Immature natural killer cell (primary cell): ENCODE results near the gene RGS9. TPM values are rescaled to one million over a fixed set of nuclear protein-coding genes. Genes with fewer than 3 reads are reported as not detected.

ENCODE experiments used
- DNase-seq, 3 donors: peaks; one replicate each; pipeline ENCODE4 v3.0.0; 2022; ENCODE audit warnings: mixed read lengths in 1 of 3
- H3K27ac Mint-ChIP-seq, 6 donors: one replicate each; pipeline ENCODE4 v1.8.0; 2020; ENCODE audit warnings: mixed read lengths in 6 of 6, mild to moderate bottlenecking in 5 of 6, inconsistent platforms in 4 of 6, moderate library complexity in 3 of 6
- H3K27me3 Mint-ChIP-seq, 3 donors: one replicate each; pipeline ENCODE4 v1.8.0; 2020 to 2021; ENCODE audit warnings: low read depth in 3 of 3, mild to moderate bottlenecking in 3 of 3, mixed read lengths in 3 of 3, moderate library complexity in 3 of 3, inconsistent platforms in 1 of 3
- H3K36me3 Mint-ChIP-seq, 3 donors: one replicate each; pipeline ENCODE4 v1.8.0; 2020; ENCODE audit warnings: mixed read lengths in 3 of 3, inconsistent platforms in 2 of 3, mild to moderate bottlenecking in 2 of 3
- H3K4me1 Mint-ChIP-seq, 2 donors: one replicate each; pipeline ENCODE4 v1.8.0; 2020; ENCODE audit warnings: inconsistent platforms in 2 of 2, mild to moderate bottlenecking in 2 of 2, mixed read lengths in 2 of 2, moderate library complexity in 1 of 2
- H3K4me3 Mint-ChIP-seq, 5 donors: one replicate each; pipeline ENCODE4 v1.8.0; 2020; ENCODE audit warnings: mild to moderate bottlenecking in 5 of 5, mixed read lengths in 5 of 5, inconsistent platforms in 3 of 5, moderate library complexity in 3 of 5
- H3K9me3 Mint-ChIP-seq, 6 donors: one replicate each; pipeline ENCODE4 v1.8.0; 2020; ENCODE audit warnings: mild to moderate bottlenecking in 6 of 6, mixed read lengths in 6 of 6, inconsistent platforms in 4 of 6, moderate library complexity in 3 of 6
- polyA plus RNA-seq, 3 donors: library from polyadenylated mRNA; unstranded; fragments of 300-500 nt; fragmentation: Illumina TruSeq; gene quantifications; one replicate each; pipeline ENCODE4 v1.2.3, GENCODE V29; 2021

Gene RGS9
- polyA plus RNA-seq, 3 donors from 2014 or later = 16.9 to 30.3 (median 17.5) TPM

DNA sequence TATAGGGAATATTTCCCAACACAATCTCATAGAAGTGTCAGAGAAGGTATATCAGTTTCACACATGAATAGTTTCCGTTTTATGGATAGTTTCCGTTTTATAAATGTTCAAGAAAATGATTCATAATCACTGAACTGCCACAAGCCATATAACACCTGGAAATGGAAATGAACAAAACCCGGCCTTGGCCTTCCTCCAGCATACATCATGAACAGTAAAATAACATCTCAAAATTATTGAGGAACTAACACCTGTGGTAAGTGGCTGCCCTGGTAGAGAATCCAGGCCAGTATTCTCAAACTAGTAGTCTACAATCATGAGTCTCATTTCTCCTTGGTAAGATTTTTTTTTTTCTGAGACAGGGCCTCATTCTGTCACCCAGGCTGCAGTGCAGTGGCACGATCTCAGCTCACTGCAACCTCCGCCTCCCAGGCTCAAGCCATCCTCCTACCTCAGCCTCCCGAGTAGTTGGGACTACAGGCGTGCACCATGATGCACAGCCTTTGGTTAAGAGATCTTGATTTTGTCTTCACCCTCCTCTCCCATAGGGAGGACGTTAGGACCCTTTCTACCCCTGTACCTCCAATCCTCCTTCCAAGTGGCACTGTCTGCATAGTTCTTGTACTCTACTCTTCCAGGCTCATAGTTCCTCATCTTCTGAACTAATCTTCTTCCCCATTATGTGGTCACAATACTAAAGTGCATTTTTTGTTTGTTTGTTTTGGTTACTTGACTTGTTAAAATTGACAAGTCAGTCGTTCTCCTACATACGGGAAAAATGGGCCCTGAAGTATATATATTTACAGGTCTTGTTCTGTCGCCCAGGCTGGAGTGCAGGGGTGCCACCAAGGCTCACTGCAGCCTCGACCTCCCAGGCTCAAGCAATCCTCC lies 15.0 kb upstream of the RGS9 start:
- no peaks in the 10 kb centered on the region for H3K9me3 Mint-ChIP-seq
- no peak for DNase-seq
- H3K4me3 Mint-ChIP-seq = peak overlapping the region; percentile 88 to 97 (median 94)
- H3K27ac Mint-ChIP-seq = peak overlapping the region; percentile 70 to 99 (median 84)
- no peaks in the 10 kb centered on the region for H3K36me3 Mint-ChIP-seq
- H3K27me3 Mint-ChIP-seq = peaks cover 0 to 9% (median 3%) of the 10 kb centered on the region in 3 donors
- H3K4me1 Mint-ChIP-seq = peaks cover 29 to 36% of the 10 kb centered on the region in 2 donors

DNA sequence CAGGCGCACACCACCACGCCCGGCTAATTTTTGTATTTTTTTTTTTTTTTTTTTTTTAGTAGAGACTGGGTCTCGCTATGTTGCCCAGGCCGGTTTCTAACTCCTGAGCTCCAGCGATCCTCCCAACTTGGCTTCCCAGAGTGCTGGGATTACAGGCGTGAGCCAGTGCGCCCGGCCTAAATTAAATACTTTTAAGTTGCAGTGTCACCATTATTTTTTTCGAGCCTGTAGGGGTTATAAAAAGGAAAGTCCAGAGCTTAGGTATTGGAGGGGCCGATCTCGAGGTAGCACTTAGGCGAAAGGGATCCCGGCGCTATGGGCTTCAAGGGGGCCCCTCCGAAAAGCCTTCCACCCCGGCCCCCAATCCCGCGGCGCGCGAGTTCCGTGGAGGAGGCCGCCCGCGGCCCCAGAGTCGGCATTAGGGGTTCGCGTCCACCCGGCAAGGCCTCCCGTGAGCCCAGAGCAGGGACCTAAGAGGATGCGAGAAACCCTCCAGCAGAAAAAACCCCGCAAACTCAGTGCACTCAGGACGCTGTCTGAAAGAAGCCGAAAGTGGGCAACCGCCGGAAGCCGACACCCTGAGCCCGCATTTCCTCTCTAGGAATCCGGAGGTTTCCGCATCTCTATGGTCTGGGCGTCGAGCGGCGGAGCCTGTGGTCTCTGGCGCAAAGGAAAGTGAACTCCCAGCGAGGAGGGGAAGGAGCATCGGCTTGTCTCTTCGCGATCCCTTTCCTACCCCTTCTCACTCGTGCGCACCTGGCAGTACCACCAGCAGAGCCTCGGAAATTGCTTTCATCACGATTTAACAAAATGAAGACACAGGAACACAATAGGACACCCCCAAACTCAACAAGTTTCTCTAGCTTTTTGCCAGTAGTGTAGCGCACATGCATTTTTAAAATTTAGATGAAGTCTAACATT lies 14.1 kb upstream of the RGS9 start:
- H3K9me3 Mint-ChIP-seq = no peaks in the 10 kb centered on the region
- peak; percentile 85 to 92 (median 89) for DNase-seq
- peaks cover 21 to 28% of the 10 kb centered on the region in 2 donors for H3K4me1 Mint-ChIP-seq
- H3K36me3 Mint-ChIP-seq = no peaks in the 10 kb centered on the region
- H3K27me3 Mint-ChIP-seq = peaks cover 0 to 6% (median 3%) of the 10 kb centered on the region in 3 donors
- H3K4me3 Mint-ChIP-seq = peak overlapping the region; percentile 88 to 97 (median 94)
- H3K27ac Mint-ChIP-seq = peak overlapping the region; percentile 87 to 99 (median 98)

DNA sequence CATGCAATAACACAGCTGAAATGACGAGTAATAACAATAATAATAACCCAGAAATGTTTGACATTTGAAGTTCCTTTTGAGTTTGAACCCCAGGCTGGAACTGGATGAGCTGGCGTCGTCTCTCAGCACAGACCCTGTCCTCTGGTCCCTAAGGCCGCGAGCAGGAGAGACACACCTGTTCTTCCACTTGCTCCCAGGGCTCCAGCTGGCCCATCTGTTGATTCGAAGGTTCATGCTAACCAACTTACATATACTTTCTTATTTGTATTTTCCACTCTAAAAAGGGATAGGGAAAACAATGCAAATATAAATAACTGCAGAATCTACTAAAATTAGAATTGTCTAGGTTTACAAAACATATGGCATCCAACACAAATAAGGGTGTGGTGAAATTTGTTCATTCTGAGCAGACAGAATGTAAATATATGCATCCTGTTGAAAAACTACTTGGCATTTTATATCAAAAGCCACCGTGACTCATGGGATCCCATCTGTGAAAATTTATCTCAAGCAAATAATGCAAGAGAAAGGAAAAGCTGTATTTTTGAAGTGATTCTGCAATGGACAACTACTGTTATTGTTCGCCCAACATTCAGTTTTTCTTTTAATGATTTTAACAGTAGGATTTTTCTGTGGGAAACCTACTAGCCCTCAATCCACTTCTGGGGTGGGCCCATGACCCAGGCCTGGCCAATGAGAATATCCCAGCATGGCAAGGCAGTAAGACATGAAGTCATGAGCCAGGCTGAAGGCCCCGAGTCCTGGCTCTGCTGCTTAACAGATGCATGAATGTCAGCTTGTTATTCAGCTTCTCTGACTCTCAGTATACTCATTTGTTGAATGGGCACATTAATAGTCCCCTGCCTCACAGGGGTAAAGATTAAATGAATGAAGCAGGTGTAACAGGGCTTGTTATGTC lies 13.2 kb upstream of the RGS9 start:
- Mint-ChIP-seq H3K9me3 (no peaks in the 10 kb centered on the region), H3K4me3 (peak overlapping the region; percentile 88 to 97 (median 94)), H3K4me1 (peaks cover 21 to 28% of the 10 kb centered on the region in 2 donors), H3K27me3 (peaks cover 0 to 6% (median 4%) of the 10 kb centered on the region in 3 donors), H3K36me3 (no peaks in the 10 kb centered on the region), H3K27ac (peak overlapping the region; percentile 87 to 99 (median 98))
- no peak for DNase-seq

DNA sequence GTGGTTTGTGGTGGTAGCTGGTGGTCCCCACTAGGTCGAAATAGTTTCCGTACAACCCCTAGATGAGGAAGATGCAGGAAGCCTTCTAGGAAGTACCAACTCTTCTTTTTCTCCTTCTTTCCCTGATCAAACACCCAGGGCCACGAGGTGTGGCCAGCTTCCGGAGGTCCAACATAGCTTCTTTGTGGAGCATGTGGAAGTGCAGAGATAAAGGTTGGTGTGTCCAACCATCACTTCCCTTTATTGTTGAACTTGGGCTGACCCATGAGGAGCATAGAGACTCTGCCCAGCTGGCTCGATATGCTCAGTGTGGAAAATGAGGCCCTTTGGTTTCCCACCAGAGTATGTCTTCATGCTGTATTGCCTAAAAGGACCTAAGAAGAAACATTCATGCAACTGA lies 6.3 kb upstream of the RGS9 start:
- Mint-ChIP-seq H3K9me3 (no peaks in the 10 kb centered on the region), H3K27me3 (peaks cover 0 to 4% (median 1%) of the 10 kb centered on the region in 3 donors), H3K4me1 (peaks cover 14 to 25% of the 10 kb centered on the region in 2 donors), H3K36me3 (no peaks in the 10 kb centered on the region), H3K4me3 (peak overlapping the region in 2 of 5 donors; percentile 6 to 29), H3K27ac (peak overlapping the region in 1 of 6 donors; percentile 0)
- no peak for DNase-seq

DNA sequence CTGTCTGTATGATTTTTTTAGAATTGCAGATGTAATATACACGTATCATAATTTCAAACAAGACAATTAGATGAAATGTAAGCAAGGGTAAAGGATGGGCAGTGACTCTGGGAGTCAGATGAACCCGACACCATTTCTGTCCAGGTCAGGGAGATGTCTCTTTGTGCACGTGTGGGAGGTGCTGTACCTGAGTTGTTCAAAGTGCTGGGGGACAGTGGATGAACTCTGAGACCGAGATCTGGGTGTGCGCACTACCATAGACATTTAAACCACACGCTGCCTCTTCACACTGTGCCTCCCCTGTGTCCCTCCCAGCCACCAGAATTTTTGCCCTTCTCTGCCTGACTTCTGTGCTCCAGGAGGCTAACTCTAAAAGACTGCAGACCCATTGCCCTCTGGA lies 5.9 kb upstream of the RGS9 start:
- H3K4me1 Mint-ChIP-seq = peaks cover 14 to 25% of the 10 kb centered on the region in 2 donors
- H3K27ac Mint-ChIP-seq = peak overlapping the region in 1 of 6 donors; percentile 0
- H3K27me3 Mint-ChIP-seq = peaks cover 0 to 4% (median 1%) of the 10 kb centered on the region in 3 donors
- H3K4me3 Mint-ChIP-seq = peak overlapping the region in 1 of 5 donors; percentile 6
- no peaks in the 10 kb centered on the region for H3K36me3 Mint-ChIP-seq
- H3K9me3 Mint-ChIP-seq = no peaks in the 10 kb centered on the region
- DNase-seq = no peak

DNA sequence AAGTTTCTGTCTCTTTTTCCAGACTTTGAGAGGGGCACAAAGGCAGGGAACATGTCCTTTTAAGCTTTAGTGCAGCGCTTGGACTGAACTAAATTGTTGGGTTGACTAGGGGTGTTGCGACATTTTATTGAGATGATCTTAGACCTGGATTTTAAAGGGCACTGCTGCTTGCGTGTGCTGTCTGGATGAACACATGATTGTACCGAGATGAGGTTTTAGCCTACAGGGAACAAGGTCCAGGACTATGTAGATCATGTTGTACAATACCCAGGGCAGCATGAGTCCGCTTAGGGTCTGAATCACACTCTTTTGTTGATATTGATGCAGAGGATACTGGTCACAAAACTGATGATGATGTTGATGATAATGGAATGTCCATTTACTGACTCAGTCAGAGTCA lies 5.2 kb upstream of the RGS9 start:
- Mint-ChIP-seq H3K4me1 (peaks cover 20 to 29% of the 10 kb centered on the region in 2 donors), H3K27me3 (peaks cover 0 to 6% (median 1%) of the 10 kb centered on the region in 3 donors), H3K36me3 (no peaks in the 10 kb centered on the region), H3K27ac (no peak overlapping the region), H3K4me3 (no peak overlapping the region), H3K9me3 (no peaks in the 10 kb centered on the region)
- DNase-seq = no peak

DNA sequence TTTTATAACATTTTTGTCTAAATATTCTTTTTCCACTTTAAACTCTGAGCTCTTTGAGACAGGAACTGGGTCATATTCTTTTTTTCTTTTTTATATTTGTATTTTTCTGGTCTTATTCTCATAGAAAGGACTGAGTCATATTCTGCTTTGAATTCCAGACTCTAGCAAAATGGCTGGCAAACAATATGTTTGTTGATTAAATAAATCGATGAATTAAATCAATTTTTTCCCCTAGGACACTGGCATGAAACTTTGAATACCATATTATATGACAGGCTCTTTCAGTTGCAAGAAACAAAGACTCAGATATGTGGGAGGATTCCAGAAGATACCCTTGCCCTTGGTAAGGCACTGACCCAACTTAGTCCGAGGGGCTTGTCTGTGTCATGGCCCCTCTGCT lies 3.1 kb upstream of the RGS9 start:
- Mint-ChIP-seq H3K4me3 (no peak overlapping the region), H3K9me3 (no peaks in the 10 kb centered on the region), H3K36me3 (no peaks in the 10 kb centered on the region), H3K4me1 (peaks cover 37 to 50% of the 10 kb centered on the region in 2 donors), H3K27me3 (peaks cover 0 to 8% (median 5%) of the 10 kb centered on the region in 3 donors), H3K27ac (no peak overlapping the region)
- no peak for DNase-seq

DNA sequence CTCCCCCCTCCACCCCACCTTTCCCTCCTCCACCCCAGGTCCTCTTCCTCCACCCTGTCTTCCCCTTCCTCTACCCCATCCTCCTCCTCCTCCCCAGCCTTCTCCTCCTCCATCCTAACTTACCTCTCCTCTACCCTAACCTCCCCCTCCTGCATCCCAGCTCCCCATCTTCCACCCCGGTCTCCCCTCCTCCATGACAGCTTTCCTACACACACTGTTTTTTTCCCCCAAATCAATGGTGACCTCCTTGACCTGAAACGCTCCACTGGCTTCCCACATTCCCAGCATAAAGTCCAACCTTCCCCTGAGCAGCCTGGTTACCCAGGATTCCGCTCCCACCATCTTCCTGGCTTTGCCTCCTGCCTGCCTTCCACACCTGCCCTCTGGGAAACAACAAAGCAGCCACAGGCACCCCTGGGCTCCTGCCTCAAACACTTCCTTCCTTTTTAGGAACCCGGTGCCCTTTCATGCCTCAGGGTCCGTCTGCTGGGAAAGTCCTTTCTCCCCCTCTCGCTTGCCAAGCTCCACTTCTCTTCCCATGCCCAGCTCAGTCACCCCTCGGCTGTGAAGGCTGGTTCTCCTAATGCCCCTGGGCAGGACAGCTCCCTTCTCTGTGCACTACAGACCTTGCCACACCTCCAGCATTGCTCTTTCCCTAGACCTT lies 2.1 kb downstream of the RGS9 start:
- H3K4me1 Mint-ChIP-seq = peaks cover 44 to 62% of the 10 kb centered on the region in 2 donors
- H3K9me3 Mint-ChIP-seq = no peaks in the 10 kb centered on the region
- peaks cover 0 to 12% (median 7%) of the 10 kb centered on the region in 3 donors for H3K36me3 Mint-ChIP-seq
- peak overlapping the region; percentile 58 to 96 (median 63) for H3K4me3 Mint-ChIP-seq
- DNase-seq = no peak
- H3K27ac Mint-ChIP-seq = peak overlapping the region in 4 of 6 donors; percentile 11 to 63 (median 57)
- H3K27me3 Mint-ChIP-seq = peaks cover 2 to 11% (median 4%) of the 10 kb centered on the region in 3 donors

DNA sequence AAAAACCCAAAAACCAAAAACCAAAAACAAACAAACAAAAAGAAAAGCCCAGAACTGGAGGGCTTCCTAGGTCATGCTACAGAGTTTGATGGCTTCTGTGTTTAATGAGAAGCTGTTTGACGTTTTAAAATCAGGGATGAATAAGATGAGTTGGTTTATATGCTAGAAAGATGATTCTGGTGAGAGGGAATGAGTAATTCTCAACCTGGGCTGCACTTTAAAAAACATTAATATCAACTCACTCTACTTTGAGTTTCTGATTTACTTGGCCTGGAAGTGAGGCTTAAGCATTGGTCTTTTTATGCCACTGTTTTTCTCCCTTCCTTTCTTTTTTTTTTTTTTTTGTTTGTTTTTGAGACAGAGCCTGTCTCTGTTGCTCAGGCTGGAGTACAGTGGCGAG lies 5.1 kb downstream of the RGS9 start:
- Mint-ChIP-seq H3K9me3 (no peaks in the 10 kb centered on the region), H3K4me3 (peak overlapping the region in 1 of 5 donors; percentile 29), H3K27me3 (peaks cover 0 to 9% (median 2%) of the 10 kb centered on the region in 3 donors)

DNA sequence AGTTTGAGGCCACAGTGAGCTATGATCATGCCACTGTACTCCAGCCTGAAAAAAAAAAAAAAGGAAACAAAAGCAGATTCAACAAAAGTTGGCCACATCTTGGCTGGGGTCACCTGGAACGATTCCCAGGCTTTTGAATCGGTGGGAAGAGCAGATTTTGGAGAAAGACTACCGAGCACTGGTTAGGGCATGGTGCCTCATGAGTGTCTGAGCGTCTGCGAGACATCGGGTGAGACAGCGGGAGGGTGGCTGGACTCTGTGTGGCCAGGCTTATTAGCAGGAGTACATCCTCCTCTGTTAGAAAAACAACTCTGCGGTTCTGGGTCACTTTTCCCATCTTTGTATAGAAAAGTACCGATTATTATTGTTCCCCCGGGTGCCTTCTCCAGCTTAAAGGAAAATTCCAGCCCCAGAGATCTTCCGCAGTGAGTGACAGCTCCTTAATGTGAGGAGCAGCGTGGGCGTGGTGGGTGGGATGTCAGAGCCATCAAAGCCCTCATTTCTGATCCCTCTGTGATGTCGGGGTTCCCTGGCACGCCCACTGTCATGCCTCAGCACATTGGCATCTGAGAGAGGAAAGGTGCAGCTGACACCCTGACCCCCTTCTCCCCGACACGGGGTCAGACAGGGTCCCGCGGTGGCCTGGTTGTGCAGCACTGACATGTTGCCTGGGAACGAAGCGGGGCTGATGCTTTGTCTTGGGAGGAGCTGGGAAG lies 6.9 kb downstream of the RGS9 start:
- H3K4me3 Mint-ChIP-seq = no peak overlapping the region
- no peak for DNase-seq
- peaks cover 22 to 43% of the 10 kb centered on the region in 2 donors for H3K4me1 Mint-ChIP-seq
- peak overlapping the region in 1 of 6 donors; percentile 17 for H3K27ac Mint-ChIP-seq
- peaks cover 0 to 12% (median 7%) of the 10 kb centered on the region in 3 donors for H3K36me3 Mint-ChIP-seq
- H3K9me3 Mint-ChIP-seq = no peaks in the 10 kb centered on the region
- peaks cover 0 to 6% (median 2%) of the 10 kb centered on the region in 3 donors for H3K27me3 Mint-ChIP-seq

More for the DNA sequence above, 5.1 kb downstream of the RGS9 start:
- H3K4me1 Mint-ChIP-seq = peaks cover 38 to 54% of the 10 kb centered on the region in 2 donors
- no peak for DNase-seq
- peak overlapping the region in 1 of 6 donors; percentile 11 for H3K27ac Mint-ChIP-seq
- H3K36me3 Mint-ChIP-seq = peaks cover 0 to 12% (median 7%) of the 10 kb centered on the region in 3 donors

DNA sequence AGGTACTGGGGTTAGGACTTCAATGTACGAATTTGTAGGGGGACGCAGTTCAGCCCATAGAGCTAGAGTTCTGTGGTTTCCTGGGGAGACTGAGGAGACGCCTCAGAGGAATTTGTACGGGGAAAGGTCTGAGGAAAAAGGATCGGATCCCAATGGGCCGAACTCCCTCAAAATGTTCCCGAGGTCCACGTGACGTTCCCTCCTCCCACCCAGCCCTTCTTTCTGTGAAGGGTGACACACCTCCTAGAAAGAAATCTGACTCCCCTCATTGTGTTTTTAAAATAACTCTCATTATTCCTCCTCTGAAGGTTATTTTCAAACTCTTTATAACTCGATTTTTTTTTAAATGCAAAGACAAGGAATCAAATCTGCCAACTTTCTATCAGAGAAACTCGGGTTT lies 8.6 kb downstream of the RGS9 start:
- Mint-ChIP-seq H3K27ac (no peak overlapping the region), H3K4me3 (no peak overlapping the region), H3K9me3 (no peaks in the 10 kb centered on the region), H3K27me3 (peaks cover 0 to 3% (median 0%) of the 10 kb centered on the region in 3 donors), H3K36me3 (peaks cover 0 to 7% (median 0%) of the 10 kb centered on the region in 3 donors), H3K4me1 (peaks cover 11 to 29% of the 10 kb centered on the region in 2 donors)
- DNase-seq = no peak

DNA sequence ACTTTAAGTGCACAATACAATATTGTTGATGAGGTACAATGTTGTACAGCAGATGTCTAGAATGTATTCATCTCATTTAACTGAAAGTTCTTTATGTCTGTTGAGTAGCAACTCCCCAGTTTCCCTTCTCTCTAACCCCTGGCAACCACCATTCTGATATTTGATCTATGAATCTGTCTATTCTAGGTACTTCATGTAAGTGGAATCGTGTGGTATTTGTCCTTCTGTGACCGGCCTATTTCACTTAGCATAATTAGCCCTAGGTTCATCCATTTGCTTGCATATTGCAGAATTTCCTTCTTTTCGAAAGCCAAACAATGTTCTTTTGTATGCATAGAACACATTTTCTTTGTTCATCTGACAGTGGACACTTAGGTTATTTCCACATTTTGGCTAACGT lies 10.8 kb downstream of the RGS9 start:
- Mint-ChIP-seq H3K36me3 (no peaks in the 10 kb centered on the region), H3K9me3 (no peaks in the 10 kb centered on the region), H3K4me3 (no peak overlapping the region), H3K27ac (peak overlapping the region in 1 of 6 donors; percentile 37), H3K4me1 (peaks cover 4 to 21% of the 10 kb centered on the region in 2 donors), H3K27me3 (peaks cover 0 to 1% (median 0%) of the 10 kb centered on the region in 3 donors)
- no peak for DNase-seq
